Amniotic epithelial cell (primary cell): Measurements from ENCODE around the gene B4GALNT1.
A peak's percentile ranks its signal among the peaks of the same experiment; 100 is the strongest.
"Not testable (repeated sequence)": the region's sequence is repeated elsewhere in the genome, so short reads cannot be mapped to it uniquely, and the experiment has no call there.

ENCODE experiments used
- DNase-seq: peaks from one replicate; pipeline ENCODE4 v3.0.0-alpha.2; 2010; ENCODE audit warnings: low read depth

Gene B4GALNT1

GRCh38 chr12:57620936-57621496 lies 12.0 kb downstream of the B4GALNT1 start:
- no peak for DNase-seq

- DNase-seq = no peak
Measured at GRCh38 chr12:57620245-57620935, 12.6 kb downstream of the B4GALNT1 start.

DNA sequence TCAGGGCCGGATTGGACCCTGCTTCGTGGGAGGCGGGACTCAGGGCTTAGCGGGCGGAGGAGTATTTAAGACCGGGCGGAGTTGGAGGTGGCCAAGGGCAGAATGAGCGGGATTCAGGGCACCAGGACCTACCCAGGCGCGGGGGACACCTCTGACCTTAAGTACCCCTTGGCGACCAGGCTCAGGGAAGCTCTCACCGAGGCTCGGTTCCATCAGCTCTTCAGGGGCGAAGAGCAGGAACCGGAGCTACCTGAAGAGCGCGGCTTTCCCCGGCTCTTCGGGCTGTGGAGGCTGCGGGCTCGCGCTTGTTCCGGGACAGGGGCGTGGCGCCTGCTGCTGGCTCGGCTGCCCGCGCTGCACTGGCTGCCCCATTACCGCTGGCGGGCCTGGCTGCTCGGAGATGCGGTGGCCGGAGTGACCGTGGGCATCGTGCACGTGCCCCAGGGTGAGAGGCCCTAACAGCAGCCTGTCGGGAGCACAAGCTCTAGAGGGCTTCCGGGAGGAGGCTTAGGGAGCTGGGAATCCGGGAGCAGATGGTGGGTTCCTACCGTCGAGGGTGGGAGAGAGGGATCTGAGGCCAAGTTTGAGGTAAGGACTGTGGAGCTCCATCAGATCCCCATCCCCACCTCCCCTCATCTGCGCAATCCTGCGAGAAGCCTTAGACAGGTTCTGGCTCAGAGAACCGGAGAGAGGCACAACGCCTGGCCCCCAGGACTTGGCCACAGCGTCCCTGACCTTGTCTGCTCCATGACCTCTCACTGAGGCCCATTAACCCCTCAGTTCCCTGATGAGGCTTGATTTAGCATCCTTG lies 13.4 kb downstream of the B4GALNT1 start:
- no peak for DNase-seq

DNA sequence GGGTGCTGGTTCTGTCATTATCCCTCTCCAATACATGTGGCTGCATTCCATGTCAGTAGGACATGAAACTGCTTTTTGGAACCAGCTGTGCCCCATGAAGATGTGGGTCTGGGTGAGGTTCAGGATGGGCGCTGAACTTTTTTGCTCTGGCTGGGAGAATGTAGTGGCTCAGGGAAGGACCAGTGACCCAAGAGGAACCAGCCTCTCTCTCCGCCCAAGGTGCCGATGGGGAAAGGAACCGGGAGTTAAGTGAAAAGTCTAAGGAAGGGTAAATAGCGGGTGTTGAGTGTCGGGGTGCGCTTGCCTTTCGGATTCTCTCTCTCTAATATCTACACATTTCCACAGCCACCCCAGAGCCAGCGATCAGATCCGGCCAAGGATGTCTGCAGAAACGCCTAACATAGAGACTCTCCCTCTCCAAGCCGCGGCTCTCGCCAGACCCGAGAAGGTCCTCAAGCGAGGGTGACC lies 14.0 kb downstream of the B4GALNT1 start:
- no peak for DNase-seq

- DNase-seq = not testable (repeated sequence)
Measured at GRCh38 chr12:57618431-57618830, 14.6 kb downstream of the B4GALNT1 start.

DNA sequence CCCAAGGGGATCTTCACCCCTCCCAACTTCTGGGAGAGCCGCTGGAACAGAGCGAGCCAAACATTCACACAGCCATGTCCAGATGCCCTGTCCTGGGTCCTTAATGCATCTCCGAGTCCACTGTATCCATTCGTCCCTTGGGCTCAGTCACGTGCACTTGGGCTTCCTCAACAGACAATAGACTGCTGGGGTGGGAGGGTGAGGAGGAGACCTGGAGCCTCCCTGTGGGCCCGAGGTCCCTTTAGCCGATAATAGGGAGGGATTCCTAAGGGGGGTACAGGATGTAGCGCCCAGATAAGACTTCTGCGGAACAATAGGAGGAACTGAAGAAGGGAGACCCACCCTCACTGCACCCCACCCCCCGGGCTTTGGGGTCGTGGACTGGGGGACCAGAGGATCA lies 15.1 kb downstream of the B4GALNT1 start:
- no peak for DNase-seq

- peak; percentile 36 for DNase-seq
Measured at GRCh38 chr12:57616383-57617101, 16.5 kb downstream of the B4GALNT1 start.

DNA sequence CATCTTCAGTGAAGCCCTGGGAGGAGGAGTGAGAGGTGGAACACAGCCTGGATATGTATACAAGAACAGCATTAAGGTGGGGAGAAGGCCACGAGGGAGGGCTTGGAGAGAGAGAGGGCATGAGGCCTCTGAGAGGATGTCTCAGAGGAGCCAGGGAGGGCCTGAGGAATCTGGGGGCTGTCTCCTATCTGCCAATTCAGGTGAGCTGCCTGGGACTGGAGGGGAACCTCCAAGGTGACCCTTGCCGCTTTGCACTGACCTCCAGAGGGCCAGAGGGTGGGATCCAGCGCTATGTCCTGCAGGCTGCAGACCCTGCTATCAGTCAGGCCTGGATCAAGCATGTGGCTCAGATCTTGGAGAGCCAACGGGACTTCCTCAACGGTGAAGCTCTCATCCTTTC lies 17.4 kb downstream of the B4GALNT1 start:
- no peak for DNase-seq

GRCh38 chr12:57614948-57615500 lies 18.0 kb downstream of the B4GALNT1 start:
- DNase-seq = no peak

GRCh38 chr12:57614178-57614947 lies 18.6 kb downstream of the B4GALNT1 start:
- peak; percentile 56 for DNase-seq

- no peak for DNase-seq
Measured at GRCh38 chr12:57613427-57614109, 19.4 kb downstream of the B4GALNT1 start.

DNA sequence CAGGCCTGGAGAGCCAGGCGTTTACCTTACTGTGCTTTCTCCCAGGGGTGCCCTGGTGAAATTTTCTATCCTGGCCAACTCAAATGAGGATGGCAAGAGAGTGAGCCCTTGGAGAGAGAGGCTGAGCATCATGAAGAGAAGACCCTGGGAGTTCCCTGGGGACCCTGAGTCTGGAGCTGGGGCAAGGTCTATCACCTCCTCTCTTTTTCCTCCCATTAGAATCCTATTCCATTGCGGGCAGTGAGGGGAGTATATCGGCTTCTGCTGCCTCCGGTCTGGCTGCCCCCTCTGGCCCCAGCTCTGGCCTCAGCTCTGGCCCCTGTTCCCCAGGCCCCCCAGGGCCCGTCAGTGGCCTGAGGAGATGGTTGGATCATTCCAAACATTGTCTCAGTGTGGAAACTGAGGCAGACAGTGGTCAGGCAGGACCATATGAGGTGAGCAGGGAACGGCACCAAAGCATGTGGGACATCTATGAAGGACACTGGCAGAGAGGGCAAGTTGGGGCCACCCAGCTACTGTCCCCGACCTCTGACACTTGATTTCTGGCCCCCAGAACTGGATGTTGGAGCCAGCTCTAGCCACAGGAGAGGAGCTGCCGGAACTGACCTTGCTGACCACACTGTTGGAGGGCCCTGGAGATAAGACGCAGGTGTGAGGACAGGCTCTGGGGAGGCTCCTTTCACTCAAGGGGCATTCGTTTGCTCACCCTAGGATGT lies 20.1 kb downstream of the B4GALNT1 start:
- no peak for DNase-seq

DNA sequence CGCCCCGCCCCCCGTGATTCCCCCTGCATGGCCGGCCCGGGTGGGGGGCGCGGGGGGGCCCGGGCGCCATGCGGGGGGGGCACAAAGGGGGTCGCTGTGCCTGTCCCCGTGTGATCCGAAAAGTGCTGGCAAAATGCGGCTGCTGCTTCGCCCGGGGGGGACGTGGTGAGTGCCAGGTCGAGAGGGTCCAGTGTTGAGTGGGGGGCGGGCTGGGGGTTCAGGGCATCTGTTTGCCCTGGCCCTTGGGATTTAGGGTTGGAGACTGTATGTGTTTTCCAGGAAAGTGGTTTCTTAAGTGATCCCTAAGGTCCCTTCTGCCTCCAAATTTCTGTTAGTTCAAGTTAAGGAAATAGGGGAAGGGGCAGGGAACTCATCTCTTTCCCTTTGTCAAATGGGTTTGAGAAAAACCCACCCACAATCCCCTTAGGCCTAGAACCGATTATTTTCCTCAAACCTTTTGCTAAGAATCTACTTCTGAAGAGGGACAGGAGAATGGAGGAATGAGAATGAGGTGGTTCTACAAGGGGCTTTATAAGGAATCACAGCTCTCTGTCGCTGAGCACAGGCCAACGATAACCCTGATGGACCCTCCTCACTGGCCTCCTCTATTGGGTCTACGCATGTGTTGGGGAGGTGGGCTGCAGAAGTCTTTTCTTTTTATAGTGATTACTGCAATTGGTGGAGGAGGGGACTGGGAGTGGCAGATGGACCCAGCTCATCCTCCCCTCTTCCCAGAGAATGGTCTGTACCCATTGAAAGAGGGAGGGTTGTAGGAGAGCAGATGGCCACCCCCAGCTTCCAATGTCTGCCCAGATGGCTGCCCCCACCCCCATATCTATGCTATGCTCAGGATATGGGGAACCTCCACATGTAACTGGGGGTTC lies 20.9 kb downstream of the B4GALNT1 start:
- no peak for DNase-seq

DNA sequence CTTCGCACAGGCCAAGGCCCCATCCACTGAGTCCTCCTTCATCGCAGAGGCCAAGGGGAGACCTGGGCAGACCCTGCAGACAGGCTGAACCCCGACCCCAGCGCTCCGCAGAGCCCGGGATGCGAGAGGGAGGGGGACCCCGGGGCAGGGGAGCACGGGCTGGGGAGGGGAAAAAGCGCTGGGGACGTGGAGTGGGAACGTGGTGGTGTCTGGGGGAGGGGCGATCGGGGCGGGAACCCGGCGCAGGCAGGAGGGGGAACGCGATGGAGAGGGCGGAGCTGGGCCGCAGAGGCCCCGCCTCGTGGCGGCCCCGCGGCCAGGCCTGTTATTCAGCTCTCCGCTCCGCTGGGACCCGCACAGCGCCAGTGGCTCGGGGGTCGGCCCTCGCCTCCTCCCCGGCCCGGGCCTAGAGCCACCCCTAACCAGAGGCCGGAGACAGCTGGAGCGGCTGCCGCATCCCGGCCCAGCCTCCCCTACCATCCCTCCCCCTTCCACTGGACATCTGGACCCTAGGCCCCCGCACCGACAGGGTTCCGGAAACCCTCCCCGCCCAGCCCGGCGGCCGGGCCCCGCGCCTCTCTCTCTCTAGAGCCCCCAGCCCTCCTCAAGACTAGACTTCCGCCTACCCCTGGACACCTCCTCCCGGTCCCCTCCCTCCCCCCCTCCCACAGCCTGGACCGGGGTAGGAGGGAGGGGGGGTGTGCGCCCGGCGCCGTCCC lies 21.7 kb downstream of the B4GALNT1 start, which contains the start of gene ARHGEF25:
Gene ARHGEF25 (plus strand): TSS at position 328 of the 719 bp plus-strand sequence. CDS start 460 bp downstream, outside the sequence.
- DNase-seq = peak; percentile 47

- DNase-seq = no peak
Measured at GRCh38 chr12:57610554-57611107, 22.4 kb downstream of the B4GALNT1 start.

DNA sequence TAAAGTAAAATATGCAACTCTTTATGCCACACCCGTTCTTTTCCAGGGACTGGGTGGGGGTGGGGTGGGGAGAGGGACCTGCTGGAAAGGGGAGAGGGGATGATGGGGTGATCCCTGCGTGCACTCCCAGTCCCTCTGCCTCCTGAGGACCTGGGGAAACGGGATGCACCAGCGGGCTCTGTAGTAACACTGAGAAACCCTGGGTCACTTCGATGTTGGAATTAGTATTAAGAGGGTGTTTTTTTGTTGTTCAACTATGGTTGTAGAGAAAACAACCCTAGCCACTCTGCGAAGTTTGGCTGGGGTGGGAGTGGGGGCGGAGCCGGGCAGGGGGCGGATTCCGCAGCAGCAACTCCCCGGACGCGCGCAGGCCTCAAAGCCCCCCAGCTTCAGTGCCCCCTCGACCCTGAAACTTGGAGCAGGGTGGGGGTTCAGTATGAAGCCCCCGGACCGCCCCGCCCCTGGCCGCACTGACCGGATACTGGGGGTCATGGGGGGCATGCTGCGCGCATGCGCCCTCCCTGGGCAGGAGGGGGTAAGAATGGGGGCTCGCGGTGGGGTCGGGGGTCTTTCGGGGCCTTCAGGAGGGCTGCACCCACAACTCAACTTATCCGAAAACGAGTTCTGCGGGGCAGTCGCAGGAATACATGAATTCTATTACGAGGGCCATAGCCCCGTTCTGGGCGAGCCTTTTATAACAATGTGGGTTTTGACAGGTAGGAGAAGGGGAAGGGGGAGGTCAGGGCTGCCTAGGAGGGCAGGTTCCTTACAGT lies 23.0 kb downstream of the B4GALNT1 start:
- no peak for DNase-seq
